T-helper 17 cell (primary cell): ENCODE data around the gene STAT4. TPM values are rescaled to one million over a fixed set of nuclear protein-coding genes. Genes with fewer than 3 reads are reported as not detected.

Experiments used
- ATAC-seq: fragments of 150-1000 bp; cut with Tn5 transposase; 2 replicates; pipeline ENCODE4 v1.10.0; 2021; ENCODE audit warnings: mild to moderate bottlenecking, moderate library complexity
- DNase-seq, 3 donors: peaks; one replicate each; pipeline versions ENCODE4 v3.0.0 to v3.0.0-alpha.2; 2020 to 2021
- H3K9me3 ChIP-seq: one replicate; pipeline ENCODE4 v1.7.0; 2013; ENCODE audit warnings: low read length, mild to moderate bottlenecking; ENCODE audit not compliant: control insufficient read depth, poor library complexity, severe bottlenecking
- H3K27ac Mint-ChIP-seq: one replicate; pipeline ENCODE4 v1.8.0; 2022; ENCODE audit warnings: mild to moderate bottlenecking, moderate library complexity, mixed read lengths
- H3K27me3 Mint-ChIP-seq: one replicate; pipeline ENCODE4 v1.8.0; 2022; ENCODE audit warnings: mixed read lengths
- H3K36me3 Mint-ChIP-seq: one replicate; pipeline ENCODE4 v1.8.0; 2022; ENCODE audit warnings: low read depth, mixed read lengths
- H3K4me1 Mint-ChIP-seq: one replicate; pipeline ENCODE4 v1.8.0; 2022; ENCODE audit warnings: mild to moderate bottlenecking, mixed read lengths
- H3K4me3 Mint-ChIP-seq: one replicate; pipeline ENCODE4 v1.8.0; 2022; ENCODE audit warnings: mild to moderate bottlenecking, moderate library complexity, mixed read lengths
- total RNA-seq, 4 donors: library from RNA in 2 of 4; stranded (reverse) in 2 of 4; gene quantifications; one replicate each; pipeline ENCODE4 v1.2.3 and lab custom pipeline; 2022 to 2026

STAT4 gene
- total RNA-seq, 2 donors from 2014 or later: 117 to 128 TPM

GRCh38 chr2:191051825-191052778, 98.7 kb downstream of the STAT4 start:
- DNase-seq (peak in 1 of 3 donors; percentile 6), ATAC-seq (peak; percentile 74)
- Mint-ChIP-seq H3K4me1 (peaks cover 20% of the 10 kb centered on the region), H3K4me3 (no peak overlapping the region), H3K27me3 (no peaks in the 10 kb centered on the region), H3K36me3 (peaks cover 1% of the 10 kb centered on the region), H3K27ac (no peak overlapping the region)
- H3K9me3 ChIP-seq: no peaks in the 10 kb centered on the region

DNA sequence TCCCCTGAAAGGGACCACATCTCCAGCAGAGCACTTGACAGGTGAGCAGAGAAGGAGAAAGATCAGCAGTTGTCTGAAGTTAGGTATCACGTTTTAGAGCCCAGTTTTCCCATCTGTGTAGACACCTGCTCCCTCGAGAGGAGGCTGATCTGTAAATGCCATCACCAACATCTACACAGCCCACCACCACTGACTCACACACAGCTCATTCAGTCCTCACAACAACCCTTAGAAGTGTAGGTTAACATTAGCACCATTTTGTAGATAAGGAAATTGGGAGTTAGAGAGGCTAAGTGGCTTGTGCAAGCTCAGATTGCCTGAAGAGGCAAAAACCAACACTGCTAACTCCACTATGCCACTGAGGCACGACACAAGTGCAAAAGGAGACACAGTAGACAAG, 99.6 kb downstream of the STAT4 start:
- H3K4me3 Mint-ChIP-seq: no peak overlapping the region
- no peak overlapping the region for H3K27ac Mint-ChIP-seq
- ATAC-seq: no peak
- H3K27me3 Mint-ChIP-seq: no peaks in the 10 kb centered on the region
- H3K4me1 Mint-ChIP-seq: peaks cover 14% of the 10 kb centered on the region
- no peaks in the 10 kb centered on the region for H3K36me3 Mint-ChIP-seq
- no peak for DNase-seq
- H3K9me3 ChIP-seq: no peaks in the 10 kb centered on the region

GRCh38 chr2:191050640-191050987, 100.2 kb downstream of the STAT4 start:
- Mint-ChIP-seq H3K36me3 (peaks cover 2% of the 10 kb centered on the region), H3K27me3 (no peaks in the 10 kb centered on the region), H3K4me1 (peaks cover 12% of the 10 kb centered on the region), H3K4me3 (no peak overlapping the region), H3K27ac (no peak overlapping the region)
- DNase-seq: no peak
- H3K9me3 ChIP-seq: no peaks in the 10 kb centered on the region
- no peak for ATAC-seq

DNA sequence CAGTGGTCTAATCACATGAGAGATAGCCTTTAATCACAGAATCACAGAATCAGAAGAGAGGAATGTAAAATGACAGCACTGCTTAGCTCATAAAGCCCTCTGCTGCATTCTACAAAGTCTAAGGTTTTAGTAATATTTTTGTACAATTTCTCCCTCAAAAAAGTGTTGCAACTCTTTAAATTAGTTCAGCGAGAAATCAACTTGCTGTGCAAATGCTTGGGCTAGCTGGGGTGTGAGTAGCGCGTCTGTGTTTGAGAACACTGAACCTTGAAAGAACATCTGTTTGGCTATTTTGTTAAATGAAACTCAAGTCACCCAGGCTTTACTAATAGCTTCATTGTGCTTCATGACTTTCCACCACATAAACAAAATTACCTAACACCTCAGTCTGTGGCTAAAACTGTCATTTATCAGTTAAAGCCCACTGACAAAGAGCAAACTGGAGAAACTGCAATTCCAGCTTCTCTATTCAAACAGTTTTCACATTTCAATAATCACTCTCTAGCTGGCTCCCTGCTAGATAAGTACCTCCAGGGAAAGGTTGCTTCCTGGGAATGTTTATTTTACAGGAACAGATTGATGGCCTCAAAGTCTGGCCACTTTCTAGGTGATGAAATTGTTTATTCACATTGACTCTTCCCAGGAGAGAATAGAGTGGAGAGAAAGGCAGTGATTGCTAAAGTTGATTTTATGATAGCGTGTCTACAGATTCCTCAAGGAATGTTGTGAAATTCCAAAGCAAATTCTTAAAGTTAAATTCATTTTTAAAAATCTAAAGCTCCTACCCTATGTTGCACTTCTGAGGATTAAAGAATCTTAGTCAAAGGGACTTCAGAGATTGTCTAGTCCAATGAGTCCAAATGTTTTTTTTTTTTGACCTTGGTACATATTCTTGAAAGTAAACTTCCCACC, 100.8 kb downstream of the STAT4 start:
- DNase-seq (no peak), ATAC-seq (no peak)
- Mint-ChIP-seq H3K4me1 (peaks cover 12% of the 10 kb centered on the region), H3K27ac (no peak overlapping the region), H3K36me3 (peaks cover 2% of the 10 kb centered on the region), H3K4me3 (no peak overlapping the region), H3K27me3 (no peaks in the 10 kb centered on the region)
- H3K9me3 ChIP-seq: no peaks in the 10 kb centered on the region

DNA sequence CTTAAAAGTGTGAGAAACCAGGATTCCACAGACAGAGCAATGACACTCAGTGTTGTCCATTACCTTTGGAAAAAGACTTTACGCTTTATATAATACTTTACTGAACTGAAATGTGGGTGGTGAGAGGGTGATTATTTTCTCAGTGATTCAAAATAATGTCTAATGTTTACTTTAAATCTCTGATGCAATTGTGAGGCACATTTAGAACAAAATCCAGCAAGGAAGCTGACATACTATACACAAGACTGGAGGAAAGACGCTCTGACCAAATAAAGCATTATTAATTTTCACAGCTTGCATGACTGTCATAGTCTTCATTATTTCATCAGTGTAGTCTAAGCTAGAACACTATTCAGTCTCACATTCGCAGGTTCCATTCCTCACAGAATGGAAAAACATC, 102.7 kb downstream of the STAT4 start:
- peaks cover 2% of the 10 kb centered on the region for H3K36me3 Mint-ChIP-seq
- H3K4me3 Mint-ChIP-seq: no peak overlapping the region
- DNase-seq (no peak), ATAC-seq (no peak)
- peaks cover 9% of the 10 kb centered on the region for H3K4me1 Mint-ChIP-seq
- H3K27ac Mint-ChIP-seq: peak overlapping the region; percentile 57
- H3K9me3 ChIP-seq: no peaks in the 10 kb centered on the region
- no peaks in the 10 kb centered on the region for H3K27me3 Mint-ChIP-seq

- peaks cover 2% of the 10 kb centered on the region for H3K36me3 Mint-ChIP-seq
- no peaks in the 10 kb centered on the region for H3K9me3 ChIP-seq
- ATAC-seq: no peak
- H3K4me1 Mint-ChIP-seq: peaks cover 10% of the 10 kb centered on the region
- H3K27me3 Mint-ChIP-seq: no peaks in the 10 kb centered on the region
- H3K4me3 Mint-ChIP-seq: no peak overlapping the region
- DNase-seq: no peak
- peak overlapping the region; percentile 27 for H3K27ac Mint-ChIP-seq
These were observed 105.7 kb downstream of the STAT4 start for GRCh38 chr2:191045141-191045540.

GRCh38 chr2:191043438-191043837, 107.4 kb downstream of the STAT4 start:
- ATAC-seq (no peak), DNase-seq (no peak)
- no peak overlapping the region for H3K4me3 Mint-ChIP-seq
- H3K27ac Mint-ChIP-seq: no peak overlapping the region
- peaks cover 17% of the 10 kb centered on the region for H3K4me1 Mint-ChIP-seq
- peaks cover 2% of the 10 kb centered on the region for H3K36me3 Mint-ChIP-seq
- no peaks in the 10 kb centered on the region for H3K27me3 Mint-ChIP-seq
- no peaks in the 10 kb centered on the region for H3K9me3 ChIP-seq

DNA sequence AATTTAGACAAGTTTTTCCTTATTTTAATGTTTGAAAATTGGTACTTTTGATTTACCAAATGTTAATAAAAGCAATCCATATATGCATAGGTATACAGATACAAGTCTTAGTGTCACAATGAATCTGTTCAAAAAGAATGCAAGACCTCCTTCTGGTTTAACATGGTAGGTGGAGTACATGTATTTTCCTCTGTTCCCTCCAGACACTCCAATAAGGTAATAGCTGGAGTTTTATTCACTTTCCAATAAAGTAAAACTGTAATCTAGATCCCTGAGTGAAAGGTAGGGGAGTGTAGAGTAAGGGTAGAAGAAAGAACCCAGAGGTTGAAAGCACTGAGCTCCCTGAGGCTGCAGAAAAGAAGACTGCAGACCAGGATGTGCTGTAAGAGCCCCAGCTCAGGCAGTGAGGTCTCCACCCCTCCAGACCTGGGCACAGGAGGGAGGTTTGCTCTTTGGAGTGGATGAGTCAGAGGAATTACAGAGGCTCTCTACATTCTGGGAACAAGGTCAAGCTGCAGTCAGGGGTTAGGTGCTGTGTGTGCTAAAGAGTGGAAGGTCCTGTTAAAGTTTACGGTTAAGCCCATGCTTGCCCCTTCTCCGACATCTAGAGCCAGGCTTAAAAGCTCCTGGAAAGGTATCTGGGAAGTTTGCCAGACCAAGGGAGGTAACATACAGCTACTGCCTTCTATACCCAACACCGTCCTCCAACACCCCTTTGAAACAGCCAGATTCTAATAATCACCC, 109.2 kb downstream of the STAT4 start:
- ATAC-seq: no peak

GRCh38 chr2:191039616-191040015, 111.2 kb downstream of the STAT4 start:
- ATAC-seq (no peak), DNase-seq (no peak)
- H3K9me3 ChIP-seq: no peaks in the 10 kb centered on the region
- H3K4me3 Mint-ChIP-seq: no peak overlapping the region
- H3K36me3 Mint-ChIP-seq: peaks cover 2% of the 10 kb centered on the region
- H3K4me1 Mint-ChIP-seq: peaks cover 31% of the 10 kb centered on the region
- peak overlapping the region; percentile 85 for H3K27ac Mint-ChIP-seq
- no peaks in the 10 kb centered on the region for H3K27me3 Mint-ChIP-seq

More for the DNA sequence above, 109.2 kb downstream of the STAT4 start:
- peaks cover 4% of the 10 kb centered on the region for H3K36me3 Mint-ChIP-seq
- H3K27me3 Mint-ChIP-seq: no peaks in the 10 kb centered on the region
- H3K4me1 Mint-ChIP-seq: peaks cover 32% of the 10 kb centered on the region
- no peaks in the 10 kb centered on the region for H3K9me3 ChIP-seq
- peak overlapping the region; percentile 94 for H3K27ac Mint-ChIP-seq
- DNase-seq: no peak
- no peak overlapping the region for H3K4me3 Mint-ChIP-seq

DNA sequence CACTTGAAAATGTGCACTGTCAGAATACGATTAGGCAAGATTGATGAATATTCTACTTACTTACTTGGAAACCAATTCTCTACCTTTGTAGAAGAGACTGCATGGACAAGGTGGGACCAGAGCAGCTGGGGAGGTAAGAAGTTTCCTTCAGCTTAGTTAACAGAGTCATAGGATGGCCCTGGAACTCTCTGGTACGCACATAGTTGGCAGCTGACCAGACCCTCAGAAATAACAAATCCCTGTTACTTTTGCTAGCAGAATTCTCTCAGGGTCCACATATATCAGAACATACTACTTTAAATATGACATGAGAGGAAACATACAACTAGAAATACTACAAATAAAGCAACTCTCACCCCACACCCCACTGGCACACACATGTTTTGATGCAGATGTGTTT, 112.1 kb downstream of the STAT4 start:
- H3K27me3 Mint-ChIP-seq: no peaks in the 10 kb centered on the region
- peak overlapping the region; percentile 76 for H3K4me3 Mint-ChIP-seq
- peaks cover 2% of the 10 kb centered on the region for H3K36me3 Mint-ChIP-seq
- no peak for DNase-seq
- no peaks in the 10 kb centered on the region for H3K9me3 ChIP-seq
- H3K4me1 Mint-ChIP-seq: peaks cover 31% of the 10 kb centered on the region
- peak; percentile 30 for ATAC-seq
- peak overlapping the region; percentile 85 for H3K27ac Mint-ChIP-seq

DNA sequence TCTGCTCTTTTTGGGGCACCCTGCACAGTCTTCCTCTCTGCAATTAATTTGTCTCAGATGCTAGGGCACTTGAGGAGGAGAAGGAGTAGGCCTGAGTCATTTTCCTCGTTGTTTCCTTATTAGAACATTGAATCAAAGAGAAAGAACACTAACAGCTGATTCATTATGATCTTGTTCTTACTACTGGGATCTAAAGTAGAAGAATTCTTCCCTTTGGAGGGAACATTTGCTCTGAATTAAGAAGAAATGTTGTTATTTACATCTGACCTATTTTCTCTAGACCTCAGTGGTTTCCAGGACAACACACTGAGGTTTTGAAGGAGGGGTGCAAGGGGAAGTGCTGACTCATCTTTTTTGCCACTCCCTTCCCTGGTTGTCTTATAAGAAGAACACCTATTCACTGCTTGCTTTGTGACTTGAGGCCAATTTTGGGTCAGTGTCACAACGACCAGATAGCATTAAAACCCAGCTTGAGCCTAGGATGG, 112.5 kb downstream of the STAT4 start:
- Mint-ChIP-seq H3K36me3 (peaks cover 2% of the 10 kb centered on the region), H3K27me3 (no peaks in the 10 kb centered on the region), H3K4me1 (peaks cover 31% of the 10 kb centered on the region), H3K27ac (peak overlapping the region; percentile 85), H3K4me3 (peak overlapping the region; percentile 76)
- no peaks in the 10 kb centered on the region for H3K9me3 ChIP-seq
- ATAC-seq: peak; percentile 92
- peak in 1 of 3 donors; percentile 24 for DNase-seq

DNA sequence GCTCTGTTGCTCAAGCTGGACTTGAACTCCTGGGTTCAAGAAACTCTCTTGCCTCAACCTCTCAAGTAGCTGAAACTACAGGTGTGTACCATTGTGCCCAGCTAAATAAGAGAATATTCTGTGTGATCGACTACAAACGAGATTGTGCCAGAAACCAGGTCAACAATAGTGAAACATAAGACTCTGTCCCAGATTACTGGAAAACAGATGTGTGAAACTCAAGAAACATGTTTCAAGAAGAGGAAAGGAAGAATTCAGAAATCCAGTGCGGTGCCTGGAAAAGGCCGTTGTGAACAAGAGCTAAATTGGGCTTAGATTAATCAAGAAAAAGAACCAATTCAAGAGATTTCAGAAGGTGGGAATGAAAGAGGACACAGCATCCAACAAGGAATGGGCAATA, 113.4 kb downstream of the STAT4 start:
- Mint-ChIP-seq H3K36me3 (peaks cover 2% of the 10 kb centered on the region), H3K4me3 (peak overlapping the region; percentile 65), H3K27ac (peak overlapping the region; percentile 85), H3K4me1 (peaks cover 31% of the 10 kb centered on the region), H3K27me3 (no peaks in the 10 kb centered on the region)
- H3K9me3 ChIP-seq: no peaks in the 10 kb centered on the region
- DNase-seq (no peak), ATAC-seq (no peak)
